ENCODE measurements around the gene HILPDA. TPM values are rescaled to one million over a fixed set of nuclear protein-coding genes. Genes with fewer than 3 reads are reported as not detected.
A peak's percentile ranks its signal among the peaks of the same experiment; 100 is the strongest.
"Not testable (repeated sequence)": the region's sequence is repeated elsewhere in the genome, so short reads cannot be mapped to it uniquely, and the experiment has no call there.

HILPDA gene
- total RNA-seq, 1 donor, result 3.0 TPM

- Histone ChIP-seq H3K27me3 (ENCODE audit: insufficient read depth, low read length) (no peaks in the 10 kb centered on the region), H3K9me3 (ENCODE audit: low read depth, low read length) (no peaks in the 10 kb centered on the region)
Measured at GRCh38 chr7:128448751-128449302, 6.9 kb upstream of the HILPDA start.

GRCh38 chr7:128450409-128450808 lies 5.3 kb upstream of the HILPDA start:
- Histone ChIP-seq H3K4me1 (ENCODE audit: insufficient read depth, low read length) (peaks cover 7% of the 10 kb centered on the region), H3K9me3 (ENCODE audit: low read depth, low read length) (no peaks in the 10 kb centered on the region), H3K27me3 (ENCODE audit: insufficient read depth, low read length) (no peaks in the 10 kb centered on the region)

More at GRCh38 chr7:128448751-128449302, 6.9 kb upstream of the HILPDA start:
- no peaks in the 10 kb centered on the region for H3K4me1 ChIP-seq (ENCODE audit: insufficient read depth, low read length)
- H3K4me3 ChIP-seq (ENCODE audit: low read length), result no peak overlapping the region

GRCh38 chr7:128450913-128451312 lies 4.8 kb upstream of the HILPDA start:
- Histone ChIP-seq H3K4me1 (ENCODE audit: insufficient read depth, low read length) (peaks cover 9% of the 10 kb centered on the region), H3K27me3 (ENCODE audit: insufficient read depth, low read length) (no peaks in the 10 kb centered on the region), H3K9me3 (ENCODE audit: low read depth, low read length) (no peaks in the 10 kb centered on the region), H3K4me3 (ENCODE audit: low read length) (no peak overlapping the region)

More at GRCh38 chr7:128450409-128450808, 5.3 kb upstream of the HILPDA start:
- H3K4me3 ChIP-seq (ENCODE audit: low read length), result no peak overlapping the region

DNA sequence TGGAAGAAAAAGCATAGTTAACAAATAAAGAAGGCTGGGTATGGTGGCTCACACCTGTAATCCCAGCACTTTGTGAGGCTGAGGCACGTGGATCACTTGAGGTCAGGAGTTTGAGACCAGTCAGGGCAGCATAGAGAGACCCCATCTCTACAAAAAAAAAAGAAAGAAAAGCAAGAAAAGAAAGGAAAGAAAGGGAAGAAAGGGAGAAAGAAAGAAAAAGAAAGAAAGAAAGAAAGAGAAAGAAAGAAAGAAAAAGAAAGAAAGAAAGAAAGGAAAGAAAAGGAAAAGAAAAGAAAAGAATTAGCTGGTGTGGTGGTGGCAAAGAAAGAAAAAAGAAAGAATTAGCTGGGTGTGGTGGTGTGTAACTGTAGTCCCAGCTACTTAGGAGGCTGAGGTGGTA lies 3.1 kb upstream of the HILPDA start:
- Histone ChIP-seq H3K4me3 (ENCODE audit: low read length) (no peak overlapping the region), H3K4me1 (ENCODE audit: insufficient read depth, low read length) (peaks cover 23% of the 10 kb centered on the region), H3K9me3 (ENCODE audit: low read depth, low read length) (no peaks in the 10 kb centered on the region), H3K27me3 (ENCODE audit: insufficient read depth, low read length) (no peaks in the 10 kb centered on the region)

GRCh38 chr7:128453836-128454804 lies 1.6 kb upstream of the HILPDA start:
- no peaks in the 10 kb centered on the region for H3K27me3 ChIP-seq (ENCODE audit: insufficient read depth, low read length)
- H3K4me3 ChIP-seq (ENCODE audit: low read length), result no peak overlapping the region
- peaks cover 27% of the 10 kb centered on the region for H3K4me1 ChIP-seq (ENCODE audit: insufficient read depth, low read length)
- no peaks in the 10 kb centered on the region for H3K9me3 ChIP-seq (ENCODE audit: low read depth, low read length)

GRCh38 chr7:128454808-128455542 lies 703 bp upstream of the HILPDA start:
- H3K4me3 ChIP-seq (ENCODE audit: low read length), result peak overlapping the region; percentile 56

GRCh38 chr7:128456255-128456725 lies 612 bp downstream of the HILPDA start:
- H3K4me3 ChIP-seq (ENCODE audit: low read length), result peak overlapping the region; percentile 56
- H3K27me3 ChIP-seq (ENCODE audit: insufficient read depth, low read length), result no peaks in the 10 kb centered on the region
- peaks cover 32% of the 10 kb centered on the region for H3K4me1 ChIP-seq (ENCODE audit: insufficient read depth, low read length)
- H3K9me3 ChIP-seq (ENCODE audit: low read depth, low read length), result no peaks in the 10 kb centered on the region

More at GRCh38 chr7:128454808-128455542, 703 bp upstream of the HILPDA start:
- Histone ChIP-seq H3K4me1 (ENCODE audit: insufficient read depth, low read length) (peaks cover 32% of the 10 kb centered on the region), H3K27me3 (ENCODE audit: insufficient read depth, low read length) (no peaks in the 10 kb centered on the region), H3K9me3 (ENCODE audit: low read depth, low read length) (no peaks in the 10 kb centered on the region)

- H3K9me3 ChIP-seq (ENCODE audit: low read depth, low read length); H3K27me3 ChIP-seq (ENCODE audit: insufficient read depth, low read length); H3K4me3 ChIP-seq (ENCODE audit: low read length): not testable (repeated sequence)
- H3K4me1 ChIP-seq (ENCODE audit: insufficient read depth, low read length), result peaks cover 32% of the 10 kb centered on the region
Measured at GRCh38 chr7:128457385-128457784, 1.7 kb downstream of the HILPDA start.

- peaks cover 32% of the 10 kb centered on the region for H3K4me1 ChIP-seq (ENCODE audit: insufficient read depth, low read length)
- no peaks in the 10 kb centered on the region for H3K27me3 ChIP-seq (ENCODE audit: insufficient read depth, low read length)
- H3K9me3 ChIP-seq (ENCODE audit: low read depth, low read length), result no peaks in the 10 kb centered on the region
- H3K4me3 ChIP-seq (ENCODE audit: low read length), result no peak overlapping the region
Measured at GRCh38 chr7:128458956-128459355, 3.3 kb downstream of the HILPDA start.

DNA sequence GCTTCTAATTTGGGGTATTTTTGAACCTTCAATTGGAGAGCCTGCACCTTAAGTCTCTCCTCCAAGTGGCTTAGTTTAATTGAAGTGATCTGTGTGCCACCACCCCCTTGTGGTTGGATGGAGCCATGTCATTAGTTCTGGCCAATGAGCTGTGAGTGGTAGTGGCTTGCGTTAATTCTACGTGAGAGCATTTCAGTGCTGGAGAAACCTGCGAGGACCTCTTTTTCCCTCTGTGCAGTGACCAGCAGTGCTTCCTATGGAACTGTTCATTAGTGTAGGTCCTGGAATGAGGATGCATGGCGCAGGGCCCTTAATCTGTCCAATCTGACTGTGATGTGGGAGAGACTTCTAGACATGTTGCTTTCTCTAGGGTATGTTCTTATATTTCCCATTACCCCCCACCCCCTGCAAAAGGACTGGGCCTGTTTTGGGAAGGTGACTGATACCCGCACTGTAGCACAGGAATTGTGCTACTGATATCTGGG lies 3.8 kb downstream of the HILPDA start:
- H3K9me3 ChIP-seq (ENCODE audit: low read depth, low read length), result no peaks in the 10 kb centered on the region
- no peak overlapping the region for H3K4me3 ChIP-seq (ENCODE audit: low read length)
- no peaks in the 10 kb centered on the region for H3K27me3 ChIP-seq (ENCODE audit: insufficient read depth, low read length)
- peaks cover 32% of the 10 kb centered on the region for H3K4me1 ChIP-seq (ENCODE audit: insufficient read depth, low read length)

- H3K4me3 ChIP-seq (ENCODE audit: low read length), result no peak overlapping the region
- H3K4me1 ChIP-seq (ENCODE audit: insufficient read depth, low read length), result peaks cover 9% of the 10 kb centered on the region
- H3K27me3 ChIP-seq (ENCODE audit: insufficient read depth, low read length), result no peaks in the 10 kb centered on the region
- H3K9me3 ChIP-seq (ENCODE audit: low read depth, low read length), result no peaks in the 10 kb centered on the region
Measured at GRCh38 chr7:128462460-128462859, 6.8 kb downstream of the HILPDA start.

DNA sequence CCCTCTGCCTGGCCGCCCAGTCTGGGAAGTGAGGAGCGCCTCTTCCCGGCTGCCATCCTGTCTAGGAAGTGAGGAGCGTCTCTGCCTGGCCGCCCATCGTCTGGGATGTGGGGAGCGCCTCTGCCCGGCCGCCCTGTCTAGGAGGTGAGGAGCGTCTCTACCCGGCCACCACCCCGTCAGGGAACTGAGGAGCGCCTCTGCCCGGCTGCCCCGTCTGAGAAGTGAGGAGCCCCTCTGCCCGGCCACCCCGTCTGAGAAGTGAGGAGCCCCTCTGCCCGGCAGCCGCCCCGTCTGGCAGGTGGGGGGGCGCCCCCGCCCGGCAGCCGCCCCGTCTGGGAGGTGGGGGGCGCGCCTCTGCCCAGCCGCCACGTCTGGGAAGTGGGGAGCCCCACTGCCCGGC lies 7.7 kb downstream of the HILPDA start:
- not testable (repeated sequence) for H3K4me3 ChIP-seq (ENCODE audit: low read length); H3K27me3 ChIP-seq (ENCODE audit: insufficient read depth, low read length); H3K9me3 ChIP-seq (ENCODE audit: low read depth, low read length); H3K4me1 ChIP-seq (ENCODE audit: insufficient read depth, low read length)

DNA sequence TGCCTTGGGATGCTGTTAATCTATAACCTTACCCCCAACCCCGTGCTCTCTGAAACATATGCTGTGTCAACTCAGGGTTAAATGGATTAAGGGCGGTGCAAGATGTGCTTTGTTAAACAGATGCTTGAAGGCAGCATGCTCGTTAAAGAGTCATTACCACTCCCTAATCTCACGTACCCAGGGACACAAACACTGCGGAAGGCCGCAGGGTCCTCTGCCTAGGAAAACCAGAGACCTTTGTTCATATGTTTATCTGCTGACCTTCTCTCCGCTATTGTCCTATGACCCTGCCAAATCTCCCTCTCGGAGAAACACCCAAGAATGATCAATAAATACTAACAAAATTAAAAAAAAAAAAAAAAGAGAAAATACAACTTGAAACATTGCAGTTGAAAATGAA lies 8.3 kb downstream of the HILPDA start:
- H3K27me3 ChIP-seq (ENCODE audit: insufficient read depth, low read length); H3K4me3 ChIP-seq (ENCODE audit: low read length); H3K9me3 ChIP-seq (ENCODE audit: low read depth, low read length); H3K4me1 ChIP-seq (ENCODE audit: insufficient read depth, low read length): not testable (repeated sequence)

- not testable (repeated sequence) for H3K4me1 ChIP-seq (ENCODE audit: insufficient read depth, low read length); H3K27me3 ChIP-seq (ENCODE audit: insufficient read depth, low read length); H3K4me3 ChIP-seq (ENCODE audit: low read length); H3K9me3 ChIP-seq (ENCODE audit: low read depth, low read length)
Measured at GRCh38 chr7:128466871-128467270, 11.2 kb downstream of the HILPDA start.

Measured in mononuclear cell (primary cell).